MCF 10A (cell line): Measurements from ENCODE around the gene PARVB. TPM values are rescaled to one million over a fixed set of nuclear protein-coding genes. Genes with fewer than 3 reads are reported as not detected.

Source experiments
- BruUV-seq: library from RNA; stranded (reverse); fragments of 400-500 nt; replicated peaks from 2 replicates; lab custom pipeline; 2021; lab: Mats Ljungman, UMichigan
- CTCF ChIA-PET: fragments of 300-600 bp; sonication (Branson Sonifier 250); formaldehyde crosslinking; extraction: SDS; loops from one replicate; lab custom pipeline; 2021; ENCODE audit warnings: antibody characterized with exemption, inconsistent platforms; lab: Yijun Ruan, JAX
- POLR2A ChIA-PET: fragments of 300-600, 350-650 bp; sonication (Branson Sonifier 250); formaldehyde crosslinking; extraction: SDS; loops from one replicate; lab custom pipeline; 2020; ENCODE audit warnings: antibody characterized with exemption, inconsistent platforms; lab: Yijun Ruan, JAX
- DNase-seq: peaks from one replicate; pipeline ENCODE4 v3.0.0-alpha.2; 2018; ENCODE audit not compliant: unreplicated experiment
- H3K27ac Mint-ChIP-seq: one replicate; pipeline ENCODE4 v1.8.0; 2022; ENCODE audit warnings: mild to moderate bottlenecking, low read depth, mixed read lengths; ENCODE audit not compliant: unreplicated experiment
- H3K27me3 Mint-ChIP-seq: one replicate; pipeline ENCODE4 v1.8.0; 2022; ENCODE audit warnings: mixed read lengths; ENCODE audit not compliant: insufficient read depth, unreplicated experiment
- H3K36me3 Mint-ChIP-seq: one replicate; pipeline ENCODE4 v1.8.0; 2022; ENCODE audit warnings: mild to moderate bottlenecking, moderate library complexity, mixed read lengths; ENCODE audit not compliant: insufficient read depth, unreplicated experiment
- H3K4me1 Mint-ChIP-seq: one replicate; pipeline ENCODE4 v1.8.0; 2022; ENCODE audit warnings: mixed read lengths; ENCODE audit not compliant: insufficient read depth, unreplicated experiment
- H3K4me3 Mint-ChIP-seq: one replicate; pipeline ENCODE4 v1.8.0; 2022; ENCODE audit warnings: mild to moderate bottlenecking, moderate library complexity, mixed read lengths; ENCODE audit not compliant: unreplicated experiment
- H3K9me3 Mint-ChIP-seq: one replicate; pipeline ENCODE4 v1.8.0; 2022; ENCODE audit warnings: mixed read lengths; ENCODE audit not compliant: unreplicated experiment
- intact Hi-C: fragments of 100-400 bp; cut with micrococcal nuclease; formaldehyde crosslinking; loops from 2 replicates; pipeline ENCODE4 v1.14.1; 2022
- total RNA-seq: library from RNA; stranded (reverse); gene quantifications from 2 replicates; pipeline ENCODE4 v1.2.3, GENCODE V29; 2022
- TF ChIP-seq, protein P1 (sequence below): fragments of 200-600 bp; IDR thresholded peaks from one replicate; pipeline ENCODE4 v1.8.0; 2022; ENCODE audit warnings: antibody characterized with exemption, mild to moderate bottlenecking; ENCODE audit not compliant: unreplicated experiment

Gene PARVB
- total RNA-seq, 1 experiment from 2014 or later, result 26.0 TPM

DNA sequence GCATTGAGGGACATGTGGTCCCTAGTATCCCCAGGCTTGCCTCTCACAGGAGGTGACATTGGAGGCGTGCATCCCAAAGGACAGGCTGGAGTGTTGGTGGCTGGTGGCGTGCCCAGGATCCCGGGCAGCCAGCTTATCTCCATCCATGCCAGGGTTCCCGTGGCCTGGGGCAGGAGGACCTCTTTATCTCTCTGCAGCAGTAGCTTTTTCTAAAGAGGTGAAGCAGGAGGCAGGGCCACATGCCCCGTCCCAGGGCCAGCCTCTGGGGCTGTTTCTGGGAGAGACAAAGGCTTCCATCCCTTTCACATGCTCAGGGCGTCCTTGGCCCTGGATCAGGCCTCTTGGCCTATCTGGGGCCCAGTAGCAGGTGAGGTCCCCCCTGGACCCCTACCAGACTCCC, 176.3 kb downstream of the PARVB start:
- H3K36me3 Mint-ChIP-seq, result no peaks in the 10 kb centered on the region
- no peaks in the 10 kb centered on the region for H3K4me1 Mint-ChIP-seq
- peaks cover 75% of the 10 kb centered on the region for H3K27me3 Mint-ChIP-seq
- H3K9me3 Mint-ChIP-seq, result no peaks in the 10 kb centered on the region
- TF ChIP-seq, protein P1, sequence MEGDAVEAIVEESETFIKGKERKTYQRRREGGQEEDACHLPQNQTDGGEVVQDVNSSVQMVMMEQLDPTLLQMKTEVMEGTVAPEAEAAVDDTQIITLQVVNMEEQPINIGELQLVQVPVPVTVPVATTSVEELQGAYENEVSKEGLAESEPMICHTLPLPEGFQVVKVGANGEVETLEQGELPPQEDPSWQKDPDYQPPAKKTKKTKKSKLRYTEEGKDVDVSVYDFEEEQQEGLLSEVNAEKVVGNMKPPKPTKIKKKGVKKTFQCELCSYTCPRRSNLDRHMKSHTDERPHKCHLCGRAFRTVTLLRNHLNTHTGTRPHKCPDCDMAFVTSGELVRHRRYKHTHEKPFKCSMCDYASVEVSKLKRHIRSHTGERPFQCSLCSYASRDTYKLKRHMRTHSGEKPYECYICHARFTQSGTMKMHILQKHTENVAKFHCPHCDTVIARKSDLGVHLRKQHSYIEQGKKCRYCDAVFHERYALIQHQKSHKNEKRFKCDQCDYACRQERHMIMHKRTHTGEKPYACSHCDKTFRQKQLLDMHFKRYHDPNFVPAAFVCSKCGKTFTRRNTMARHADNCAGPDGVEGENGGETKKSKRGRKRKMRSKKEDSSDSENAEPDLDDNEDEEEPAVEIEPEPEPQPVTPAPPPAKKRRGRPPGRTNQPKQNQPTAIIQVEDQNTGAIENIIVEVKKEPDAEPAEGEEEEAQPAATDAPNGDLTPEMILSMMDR, result no peak
- no peak overlapping the region for H3K4me3 Mint-ChIP-seq
- no peak overlapping the region for H3K27ac Mint-ChIP-seq
- CTCF ChIA-PET, result no interaction called here
- POLR2A ChIA-PET, result no interaction called here
- BruUV-seq, result no TSS peak
- intact Hi-C loops, result no loop called here
- no peak for DNase-seq

DNA sequence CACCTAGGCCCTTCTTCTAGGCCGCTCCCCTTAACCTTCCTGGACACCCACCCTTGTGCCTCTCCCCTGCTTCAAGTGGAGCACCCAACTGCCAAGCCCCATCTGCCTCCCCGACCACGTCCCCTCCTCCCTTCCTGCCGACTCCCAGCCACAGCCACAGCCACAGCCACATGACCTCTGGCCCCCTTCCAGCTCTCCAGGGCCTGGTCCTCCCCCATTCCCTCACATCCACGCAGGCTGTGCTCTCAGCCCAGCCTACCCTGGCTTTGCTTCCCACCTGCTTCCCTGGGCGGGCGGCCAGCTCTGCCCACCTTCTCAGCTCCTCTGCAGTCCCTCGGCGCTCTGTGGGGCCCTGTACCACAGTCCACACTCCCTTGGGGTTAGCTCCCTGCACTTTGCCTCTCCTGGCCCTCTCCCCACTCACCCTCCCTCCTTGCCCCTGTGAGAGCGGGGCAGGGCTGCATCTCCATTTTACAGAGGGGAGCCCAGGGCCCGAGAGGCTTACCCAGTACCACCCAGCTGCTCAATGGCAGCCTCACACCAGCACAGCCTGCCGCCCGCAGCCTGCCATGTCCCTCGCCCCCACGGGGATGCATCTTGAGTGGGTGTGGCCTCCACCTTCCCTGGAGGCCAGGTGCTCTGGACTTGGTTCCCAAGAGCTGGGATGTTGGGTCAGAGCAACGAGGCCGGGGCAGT, 176.9 kb downstream of the PARVB start:
- Mint-ChIP-seq H3K36me3 (no peaks in the 10 kb centered on the region), H3K27ac (no peak overlapping the region), H3K4me3 (no peak overlapping the region), H3K9me3 (no peaks in the 10 kb centered on the region), H3K4me1 (no peaks in the 10 kb centered on the region), H3K27me3 (peaks cover 74% of the 10 kb centered on the region)
- no peak for DNase-seq
- ChIA-PET CTCF (no interaction called here), POLR2A (no interaction called here)
- no TSS peak for BruUV-seq
- TF ChIP-seq, protein P1, result no peak
- intact Hi-C loops, result no loop called here

DNA sequence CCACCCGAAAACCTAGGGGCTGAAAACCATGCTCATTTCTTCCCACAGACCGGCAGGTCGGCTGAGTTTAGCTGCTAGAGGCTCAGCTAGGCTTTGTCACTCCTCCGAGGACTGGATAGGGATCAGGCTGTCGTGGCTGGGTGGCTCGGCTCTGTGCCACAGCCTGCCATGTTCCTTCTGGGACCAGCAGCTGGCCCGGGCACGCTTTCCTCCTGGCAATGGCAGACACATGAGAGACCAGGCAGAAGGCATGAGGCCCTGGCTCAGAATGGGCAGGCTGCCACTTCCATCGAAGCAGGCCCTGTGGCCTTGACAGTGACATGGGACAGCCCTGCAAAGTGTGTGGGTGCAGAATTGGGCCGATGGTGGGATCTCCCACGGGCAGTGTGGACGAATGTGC, 177.6 kb downstream of the PARVB start:
- Mint-ChIP-seq H3K9me3 (no peaks in the 10 kb centered on the region), H3K36me3 (no peaks in the 10 kb centered on the region), H3K27me3 (peaks cover 74% of the 10 kb centered on the region), H3K4me1 (no peaks in the 10 kb centered on the region), H3K27ac (no peak overlapping the region), H3K4me3 (no peak overlapping the region)
- POLR2A ChIA-PET, result no interaction called here
- CTCF ChIA-PET, result no interaction called here
- no peak for DNase-seq
- intact Hi-C loops, result no loop called here
- TF ChIP-seq, protein P1, result no peak
- no TSS peak for BruUV-seq

DNA sequence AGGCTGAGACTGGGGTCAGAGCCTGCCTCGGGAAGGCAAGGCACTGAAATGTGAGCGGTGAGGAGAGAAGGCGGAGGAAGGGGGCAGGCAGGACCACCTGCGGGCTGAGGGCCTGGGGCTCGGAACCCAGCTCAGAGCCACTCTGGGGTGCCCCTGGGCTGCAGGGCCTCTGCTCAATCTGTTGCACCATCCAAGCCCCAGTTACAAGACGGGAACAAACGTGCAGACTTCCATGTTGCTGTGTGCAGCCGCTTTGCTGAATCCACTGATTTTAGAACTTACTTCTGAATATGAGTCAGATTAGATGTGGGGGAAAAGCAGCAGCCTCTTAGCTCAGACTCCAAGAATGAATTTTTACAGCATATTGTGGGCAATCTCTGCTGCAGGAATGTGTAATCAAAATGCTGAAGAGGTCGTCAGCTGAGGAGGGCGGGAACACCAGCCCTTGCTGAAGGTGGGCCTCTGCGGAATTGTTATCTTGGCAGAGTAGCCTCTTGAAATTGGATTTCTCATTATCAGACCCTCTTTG, 178.2 kb downstream of the PARVB start:
- intact Hi-C loops, result no loop called here

More for the DNA sequence above, 178.2 kb downstream of the PARVB start:
- DNase-seq, result no peak
- no peaks in the 10 kb centered on the region for H3K9me3 Mint-ChIP-seq
- POLR2A ChIA-PET, result interaction anchor here (0.6 to 1.2 kb wide), 3 partner anchors 22 to 284 kb away, joined by 3 to 5 read pairs (median 3); partner anchors contain the start of gene PARVG
- CTCF ChIA-PET, result no interaction called here
- H3K36me3 Mint-ChIP-seq, result no peaks in the 10 kb centered on the region
- H3K27me3 Mint-ChIP-seq, result peaks cover 72% of the 10 kb centered on the region
- TF ChIP-seq, protein P1, result no peak
- H3K4me1 Mint-ChIP-seq, result no peaks in the 10 kb centered on the region
- no peak overlapping the region for H3K27ac Mint-ChIP-seq
- BruUV-seq, result no TSS peak
- no peak overlapping the region for H3K4me3 Mint-ChIP-seq
